Common myeloid progenitor, CD34-positive (primary cell): ENCODE data around the gene ONECUT3.

Experiments
- CTCF ChIA-PET: fragments of 350-600 bp; sonication (Branson Sonifier 250); formaldehyde crosslinking; loops from one replicate; lab custom pipeline; 2021; ENCODE audit warnings: antibody characterized with exemption; lab: Charles Lee
- POLR2A ChIA-PET: fragments of 350-600 bp; sonication (Branson Sonifier 250); formaldehyde crosslinking; loops from one replicate; lab custom pipeline; 2021; ENCODE audit warnings: antibody characterized with exemption; lab: Charles Lee
- DNase-seq, 3 donors: peaks; one replicate each; pipeline versions ENCODE4 v3.0.0 to v3.0.0-alpha.2; 2013
- H3K27ac ChIP-seq, 2 experiments: 1 replicate in 1 of 2; 2 replicates in 1 of 2; pipeline ENCODE4 v1.7.0; 2013; ENCODE audit warnings: inconsistent platforms in 2 of 2, low read length in 2 of 2, mild to moderate bottlenecking in 2 of 2, low read depth in 1 of 2, moderate library complexity in 1 of 2; ENCODE audit not compliant: severe bottlenecking in 2 of 2, insufficient read depth in 1 of 2, poor library complexity in 1 of 2
- H3K27me3 ChIP-seq, 5 experiments: replicated peaks in 2 of 5; 1 replicate in 3 of 5; 2 replicates in 2 of 5; pipeline versions ENCODE4 v1.6.1 to v1.7.0; 2013; ENCODE audit warnings: low read length in 4 of 5, mild to moderate bottlenecking in 2 of 5, moderate library complexity in 2 of 5, inconsistent platforms in 1 of 5; ENCODE audit not compliant: insufficient read depth in 5 of 5, control insufficient read depth in 4 of 5
- H3K36me3 ChIP-seq, 4 experiments: 1 replicate in 2 of 4; 2 replicates in 2 of 4; pipeline versions ENCODE4 v1.6.1 to v1.7.0; 2013; ENCODE audit warnings: low read length in 3 of 4, control low read depth in 1 of 4, mild to moderate bottlenecking in 1 of 4; ENCODE audit not compliant: control insufficient read depth in 4 of 4, insufficient read depth in 4 of 4
- H3K4me1 ChIP-seq, 4 experiments: 1 replicate in 3 of 4; 2 replicates in 1 of 4; pipeline versions ENCODE4 v1.6.1 to v1.7.1; 2013; ENCODE audit warnings: low read length in 3 of 4, mild to moderate bottlenecking in 3 of 4, control low read depth in 1 of 4, inconsistent platforms in 1 of 4, moderate library complexity in 1 of 4; ENCODE audit not compliant: control insufficient read depth in 4 of 4, insufficient read depth in 4 of 4; ENCODE audit errors: control extremely low read depth in 1 of 4
- H3K4me3 ChIP-seq, 7 experiments: 1 replicate in 4 of 7; 2 replicates in 3 of 7; pipeline versions ENCODE4 v1.5.1 to v1.7.0; 2013; ENCODE audit warnings: mild to moderate bottlenecking in 7 of 7, low read length in 6 of 7, moderate library complexity in 6 of 7, inconsistent platforms in 2 of 7, low read depth in 2 of 7, control low read depth in 1 of 7; ENCODE audit not compliant: insufficient read depth in 4 of 7, control insufficient read depth in 1 of 7; ENCODE audit errors: extremely low read depth in 1 of 7
- H3K9me3 ChIP-seq, 5 experiments: 1 replicate in 4 of 5; 2 replicates in 1 of 5; pipeline versions ENCODE4 v1.6.1 to v1.7.1; 2013; ENCODE audit warnings: low read length in 4 of 5, mild to moderate bottlenecking in 2 of 5, inconsistent platforms in 1 of 5, low read depth in 1 of 5, moderate library complexity in 1 of 5; ENCODE audit not compliant: control insufficient read depth in 4 of 5, insufficient read depth in 2 of 5; ENCODE audit errors: control extremely low read depth in 1 of 5
- WGBS: methylation state at CpG from one replicate; pipeline ENCODE4 v1.1.5; 2013; ENCODE audit not compliant: insufficient coverage; 5-methylcytosine and 5-hydroxymethylcytosine counted together

The ONECUT3 gene

GRCh38 chr19:1768918-1769644 is 15.8 kb downstream of the ONECUT3 start:
- Histone ChIP-seq H3K27me3 (peaks cover 0 to 97% (median 52%) of the 10 kb centered on the region in 5 experiments), H3K4me1 (peaks cover 0 to 8% (median 5%) of the 10 kb centered on the region in 4 experiments), H3K36me3 (no peaks in the 10 kb centered on the region), H3K9me3 (peaks cover 2 to 17% (median 15%) of the 10 kb centered on the region in 5 experiments), H3K27ac (no peak overlapping the region), H3K4me3 (no peak overlapping the region)
- WGBS = 94% methylated on average over 4 of the region's 9 CpGs
- ChIA-PET POLR2A (interaction anchor here (0.9 kb wide), 1 partner anchor 96 kb away, joined by 3 read pairs; no protein-coding TSS in a partner anchor), CTCF (interaction anchor here (0.5 to 4.6 kb wide), 9 partner anchors 12 to 162 kb away, joined by 3 to 32 read pairs (median 3); no protein-coding TSS in a partner anchor)
- DNase-seq = no peak

GRCh38 chr19:1769645-1769985 is 16.3 kb downstream of the ONECUT3 start:
- H3K36me3 ChIP-seq = no peaks in the 10 kb centered on the region
- POLR2A ChIA-PET = no interaction called here
- peaks cover 2 to 17% (median 17%) of the 10 kb centered on the region in 5 experiments for H3K9me3 ChIP-seq
- DNase-seq = no peak
- H3K4me1 ChIP-seq = peaks cover 0 to 8% (median 5%) of the 10 kb centered on the region in 4 experiments
- CTCF ChIA-PET = interaction anchor here (1.0 to 1.3 kb wide), 2 partner anchors 12 to 25 kb away, joined by 3 read pairs; no protein-coding TSS in a partner anchor
- no peak overlapping the region for H3K27ac ChIP-seq
- WGBS = no CpG with 5 or more reads among the region's 12 CpGs
- H3K4me3 ChIP-seq = no peak overlapping the region
- peaks cover 0 to 97% (median 51%) of the 10 kb centered on the region in 5 experiments for H3K27me3 ChIP-seq

DNA sequence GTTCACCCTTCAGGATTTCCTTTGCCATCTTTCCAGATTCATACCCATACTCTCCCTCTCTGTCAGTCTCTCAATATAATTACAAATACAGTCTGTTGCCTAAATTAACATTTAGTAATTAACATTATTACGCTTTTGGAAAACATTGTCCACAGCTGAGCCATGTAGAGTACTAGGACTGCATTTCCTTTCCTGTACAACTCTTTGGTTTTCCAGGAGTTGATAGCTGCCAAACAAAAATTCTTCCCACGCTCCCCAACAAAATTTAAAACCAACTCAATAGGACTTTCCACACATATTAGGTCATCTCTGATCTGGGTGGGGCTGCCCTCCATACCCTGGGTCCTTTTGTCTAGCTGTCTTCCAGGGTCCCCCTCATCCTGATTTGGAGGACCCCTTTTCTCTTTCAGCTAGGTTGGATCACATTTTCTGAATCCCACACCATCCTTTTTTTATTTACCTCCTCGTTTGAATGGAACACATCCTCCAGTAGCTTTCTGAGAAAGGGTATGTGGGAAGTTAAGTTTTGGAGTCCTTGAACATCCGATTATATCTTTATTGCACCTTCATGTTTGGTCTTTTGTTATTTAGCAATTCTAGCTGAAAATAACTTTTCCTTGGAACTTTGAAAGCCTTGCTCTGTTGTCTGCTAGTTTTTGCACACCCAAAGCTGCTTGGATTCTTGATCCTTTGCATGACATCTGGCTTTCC is 17.7 kb downstream of the ONECUT3 start:
- Histone ChIP-seq H3K27me3 (peaks cover 0 to 97% (median 41%) of the 10 kb centered on the region in 5 experiments), H3K27ac (no peak overlapping the region), H3K4me1 (peaks cover 0 to 8% (median 5%) of the 10 kb centered on the region in 4 experiments), H3K36me3 (no peaks in the 10 kb centered on the region), H3K4me3 (no peak overlapping the region), H3K9me3 (peaks cover 2 to 26% (median 24%) of the 10 kb centered on the region in 5 experiments)
- WGBS = 91% methylated on average over 3 of the region's 4 CpGs
- ChIA-PET CTCF (interaction anchor here (0.6 to 2.2 kb wide), 9 partner anchors 10 to 249 kb away, joined by 3 to 8 read pairs (median 4); no protein-coding TSS in a partner anchor), POLR2A (interaction anchor here (0.7 kb wide), 2 partner anchors 26 to 49 kb away, joined by 3 read pairs; no protein-coding TSS in a partner anchor)
- DNase-seq = no peak

GRCh38 chr19:1773184-1773583 is 19.9 kb downstream of the ONECUT3 start:
- CTCF ChIA-PET = interaction anchor here (1.2 to 1.9 kb wide), 4 partner anchors 9 to 53 kb away, joined by 3 to 9 read pairs (median 6); no protein-coding TSS in a partner anchor
- Histone ChIP-seq H3K36me3 (no peaks in the 10 kb centered on the region), H3K9me3 (peaks cover 2 to 26% (median 24%) of the 10 kb centered on the region in 5 experiments), H3K27ac (no peak overlapping the region), H3K4me3 (no peak overlapping the region), H3K27me3 (peaks cover 0 to 97% (median 43%) of the 10 kb centered on the region in 5 experiments), H3K4me1 (no peaks in the 10 kb centered on the region)
- DNase-seq = no peak
- WGBS = 69% methylated on average over 7 of the region's 8 CpGs
- POLR2A ChIA-PET = no interaction called here

GRCh38 chr19:1774989-1775772 is 21.9 kb downstream of the ONECUT3 start:
- H3K4me3 ChIP-seq = no peak overlapping the region
- CTCF ChIA-PET = no interaction called here
- POLR2A ChIA-PET = no interaction called here
- peaks cover 0 to 97% (median 39%) of the 10 kb centered on the region in 5 experiments for H3K27me3 ChIP-seq
- 13% methylated on average over 44 of the region's 59 CpGs for WGBS
- no peak overlapping the region for H3K27ac ChIP-seq
- no peaks in the 10 kb centered on the region for H3K36me3 ChIP-seq
- H3K9me3 ChIP-seq = peaks cover 2 to 26% (median 23%) of the 10 kb centered on the region in 5 experiments
- no peaks in the 10 kb centered on the region for H3K4me1 ChIP-seq
- no peak for DNase-seq

- no peak overlapping the region for H3K4me3 ChIP-seq
- POLR2A ChIA-PET = no interaction called here
- 5% methylated on average over 39 of the region's 50 CpGs for WGBS
- no peak overlapping the region for H3K27ac ChIP-seq
- no peak for DNase-seq
- H3K27me3 ChIP-seq = peaks cover 0 to 97% (median 32%) of the 10 kb centered on the region in 5 experiments
- no peaks in the 10 kb centered on the region for H3K36me3 ChIP-seq
- H3K4me1 ChIP-seq = no peaks in the 10 kb centered on the region
- CTCF ChIA-PET = no interaction called here
- peaks cover 0 to 17% (median 14%) of the 10 kb centered on the region in 5 experiments for H3K9me3 ChIP-seq
Measured at GRCh38 chr19:1775951-1776605, 22.8 kb downstream of the ONECUT3 start.
